ENCODE results near the gene PRKAR2B. TPM values are rescaled to one million over a fixed set of nuclear protein-coding genes. Genes with fewer than 3 reads are reported as not detected.
"Not testable (repeated sequence)": the region's sequence is repeated elsewhere in the genome, so short reads cannot be mapped to it uniquely, and the experiment has no call there.

PRKAR2B gene
- total RNA-seq, 4 donors from 2014 or later = 3.0 to 28.1 (median 5.7) TPM

DNA sequence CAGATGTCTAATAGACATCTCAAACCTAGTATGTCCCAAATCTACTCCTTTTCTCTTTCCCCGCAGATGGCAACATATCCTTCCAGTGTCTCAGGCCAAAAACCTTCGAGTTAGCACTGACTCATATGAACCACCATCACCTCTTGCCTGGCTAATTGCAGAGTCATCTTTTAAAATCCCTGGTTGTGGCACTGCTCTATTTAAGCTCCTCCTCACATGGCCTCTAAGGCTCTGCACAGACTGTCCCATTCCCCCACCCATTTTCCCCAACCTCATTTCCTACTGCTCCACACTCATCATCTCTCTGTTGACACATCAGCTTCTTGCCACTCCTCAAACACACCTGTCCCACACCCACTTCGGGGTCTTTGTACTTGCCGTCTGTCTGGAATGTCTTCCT, 107.5 kb downstream of the PRKAR2B start:
- no peaks in the 10 kb centered on the region for H3K9me3 ChIP-seq
- no peak for TF ChIP-seq POLR2A (IDR thresholded peaks at IDR 0.05)
- TF ChIP-seq, protein P1, sequence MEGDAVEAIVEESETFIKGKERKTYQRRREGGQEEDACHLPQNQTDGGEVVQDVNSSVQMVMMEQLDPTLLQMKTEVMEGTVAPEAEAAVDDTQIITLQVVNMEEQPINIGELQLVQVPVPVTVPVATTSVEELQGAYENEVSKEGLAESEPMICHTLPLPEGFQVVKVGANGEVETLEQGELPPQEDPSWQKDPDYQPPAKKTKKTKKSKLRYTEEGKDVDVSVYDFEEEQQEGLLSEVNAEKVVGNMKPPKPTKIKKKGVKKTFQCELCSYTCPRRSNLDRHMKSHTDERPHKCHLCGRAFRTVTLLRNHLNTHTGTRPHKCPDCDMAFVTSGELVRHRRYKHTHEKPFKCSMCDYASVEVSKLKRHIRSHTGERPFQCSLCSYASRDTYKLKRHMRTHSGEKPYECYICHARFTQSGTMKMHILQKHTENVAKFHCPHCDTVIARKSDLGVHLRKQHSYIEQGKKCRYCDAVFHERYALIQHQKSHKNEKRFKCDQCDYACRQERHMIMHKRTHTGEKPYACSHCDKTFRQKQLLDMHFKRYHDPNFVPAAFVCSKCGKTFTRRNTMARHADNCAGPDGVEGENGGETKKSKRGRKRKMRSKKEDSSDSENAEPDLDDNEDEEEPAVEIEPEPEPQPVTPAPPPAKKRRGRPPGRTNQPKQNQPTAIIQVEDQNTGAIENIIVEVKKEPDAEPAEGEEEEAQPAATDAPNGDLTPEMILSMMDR (IDR thresholded peaks at IDR 0.05) = no peak
- DNase-seq = no peak

DNA sequence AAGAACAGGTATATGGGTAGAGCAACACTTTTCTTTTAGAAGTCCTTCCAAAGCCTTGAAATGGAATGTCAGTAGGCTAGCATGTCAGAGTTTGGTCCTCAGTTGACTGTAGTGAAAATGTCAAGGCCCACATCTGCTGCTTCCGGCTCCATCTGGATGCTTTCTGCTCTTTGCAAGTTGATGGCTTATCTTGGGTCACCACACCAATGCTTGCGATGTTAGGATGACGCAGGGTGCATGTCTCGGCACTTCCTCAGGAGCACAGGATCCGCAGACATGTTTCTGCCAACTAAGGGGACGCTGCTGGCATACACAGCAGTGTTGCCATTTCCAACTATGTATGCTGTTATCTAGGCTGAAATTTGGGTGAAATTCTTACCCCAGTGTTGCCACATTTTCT, 110.3 kb downstream of the PRKAR2B start:
- no peaks in the 10 kb centered on the region for H3K36me3 ChIP-seq
- no peak overlapping the region for H3K27ac ChIP-seq
- no peaks in the 10 kb centered on the region for H3K27me3 ChIP-seq
- H3K4me3 ChIP-seq = no peak overlapping the region
- no peaks in the 10 kb centered on the region for H3K9me3 ChIP-seq
- H3K4me1 ChIP-seq = no peaks in the 10 kb centered on the region
- no peak for DNase-seq
- no peak for TF ChIP-seq POLR2A (IDR thresholded peaks at IDR 0.05)
- TF ChIP-seq, protein P1 (IDR thresholded peaks at IDR 0.05) = no peak

More for the DNA sequence above, 107.5 kb downstream of the PRKAR2B start:
- Histone ChIP-seq H3K27me3 (no peaks in the 10 kb centered on the region), H3K27ac (no peak overlapping the region), H3K4me1 (no peaks in the 10 kb centered on the region), H3K4me3 (no peak overlapping the region), H3K36me3 (no peaks in the 10 kb centered on the region)

DNA sequence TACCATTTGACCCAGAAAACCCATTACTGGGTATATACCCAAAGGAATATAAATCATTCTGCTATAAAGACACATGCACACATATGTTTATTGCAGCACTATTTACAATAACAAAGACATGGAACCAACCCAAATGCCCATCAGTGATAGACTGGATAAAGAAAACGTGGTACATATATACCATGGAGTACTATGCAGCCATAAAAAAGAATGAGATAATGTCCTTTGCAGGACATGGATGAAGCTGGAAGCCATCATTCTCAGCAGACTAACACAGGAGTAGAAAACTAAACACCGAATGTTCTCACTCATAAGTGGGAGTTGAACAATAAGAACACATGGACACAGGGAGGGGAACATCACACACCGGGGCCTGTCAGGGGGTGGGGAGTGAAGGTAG, 111.2 kb downstream of the PRKAR2B start:
- not testable (repeated sequence) for DNase-seq, H3K27ac ChIP-seq, H3K4me1 ChIP-seq, H3K9me3 ChIP-seq, H3K27me3 ChIP-seq, H3K36me3 ChIP-seq, H3K4me3 ChIP-seq

DNA sequence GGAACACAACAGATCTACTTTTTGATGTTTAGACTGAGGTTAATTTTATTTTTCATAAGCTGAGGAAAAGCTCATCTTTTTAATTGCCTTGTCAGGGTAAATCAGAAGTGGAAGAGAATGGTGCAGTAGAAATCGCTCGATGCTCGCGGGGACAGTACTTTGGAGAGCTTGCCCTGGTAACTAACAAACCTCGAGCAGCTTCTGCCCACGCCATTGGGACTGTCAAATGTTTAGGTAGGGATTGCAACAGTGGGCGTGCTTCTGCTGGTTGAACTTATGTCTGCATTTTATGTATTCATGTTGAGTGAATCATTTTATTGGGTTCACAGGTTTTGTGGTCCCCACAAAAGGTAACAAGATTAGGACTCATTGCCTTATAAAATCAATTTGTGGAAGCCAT, 112.6 kb downstream of the PRKAR2B start:
- H3K27ac ChIP-seq = no peak overlapping the region
- no peak overlapping the region for H3K4me3 ChIP-seq
- no peaks in the 10 kb centered on the region for H3K4me1 ChIP-seq
- no peak for TF ChIP-seq POLR2A (IDR thresholded peaks at IDR 0.05)
- TF ChIP-seq, protein P1 (IDR thresholded peaks at IDR 0.05) = no peak
- H3K36me3 ChIP-seq = no peaks in the 10 kb centered on the region
- H3K9me3 ChIP-seq = no peaks in the 10 kb centered on the region
- DNase-seq = no peak
- no peaks in the 10 kb centered on the region for H3K27me3 ChIP-seq

DNA sequence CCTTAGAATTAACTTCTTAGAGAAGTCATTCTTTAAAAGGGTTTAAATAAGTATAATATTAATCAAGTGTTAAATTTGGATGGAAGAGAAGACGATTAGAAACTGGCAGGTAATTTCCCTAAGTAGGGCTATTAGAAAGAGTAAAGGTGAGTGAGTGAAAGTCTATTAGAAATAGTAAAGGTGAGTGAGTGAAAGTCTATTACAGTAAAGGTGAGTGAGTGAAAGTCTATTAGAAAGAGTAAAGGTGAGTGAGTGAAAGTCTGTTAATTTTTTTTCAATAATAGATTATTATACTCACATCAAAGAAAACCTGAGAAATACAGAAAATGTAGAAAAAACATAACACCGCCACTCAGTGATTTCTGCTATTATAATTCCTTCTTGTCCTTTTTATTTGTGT, 113.5 kb downstream of the PRKAR2B start:
- H3K4me3 ChIP-seq = no peak overlapping the region
- TF ChIP-seq, protein P1 (IDR thresholded peaks at IDR 0.05) = no peak
- no peak for TF ChIP-seq POLR2A (IDR thresholded peaks at IDR 0.05)
- no peak overlapping the region for H3K27ac ChIP-seq
- no peaks in the 10 kb centered on the region for H3K27me3 ChIP-seq
- no peaks in the 10 kb centered on the region for H3K9me3 ChIP-seq
- no peaks in the 10 kb centered on the region for H3K4me1 ChIP-seq
- no peak for DNase-seq
- H3K36me3 ChIP-seq = no peaks in the 10 kb centered on the region

DNA sequence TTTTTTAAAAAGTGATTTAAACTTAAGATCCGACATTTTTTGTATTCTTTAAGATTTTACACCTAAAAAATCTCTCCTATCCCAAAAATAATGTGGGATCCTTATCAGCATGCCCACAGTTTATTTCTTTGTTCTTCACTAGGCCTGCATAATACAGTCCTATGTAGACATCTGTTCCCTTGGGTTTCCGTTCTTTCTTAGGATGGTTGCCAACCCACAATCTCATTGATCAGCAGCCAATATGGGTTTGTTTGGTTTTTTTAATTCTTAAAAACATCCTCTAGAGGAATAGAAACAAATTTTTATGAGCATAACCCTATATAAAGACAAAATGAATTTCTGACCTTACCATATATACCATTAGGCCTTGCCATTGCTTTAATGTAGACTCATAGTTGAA, 115.9 kb downstream of the PRKAR2B start:
- DNase-seq = no peak
- Histone ChIP-seq H3K27ac (no peak overlapping the region), H3K4me3 (no peak overlapping the region), H3K4me1 (no peaks in the 10 kb centered on the region), H3K27me3 (no peaks in the 10 kb centered on the region), H3K9me3 (no peaks in the 10 kb centered on the region), H3K36me3 (no peaks in the 10 kb centered on the region)
- TF ChIP-seq, protein P1 (IDR thresholded peaks at IDR 0.05) = no peak
- TF ChIP-seq POLR2A (IDR thresholded peaks at IDR 0.05) = no peak

Measured in Peyer's patch (tissue), 4 donors.